T-cell (primary cell): Measurements from ENCODE around the gene SLC6A1. TPM values are rescaled to one million over a fixed set of nuclear protein-coding genes. Genes with fewer than 3 reads are reported as not detected.

Experiments used
- ATAC-seq, 4 experiments: fragments of 200-7000 bp in 3 of 4; fragments of 150-1000 bp in 1 of 4; cut with Tn5 transposase; replicated peaks in 1 of 4; 1 replicate in 3 of 4; 2 replicates in 1 of 4; pipeline ENCODE4 v1.10.0; 2021; ENCODE audit warnings: moderate library complexity in 3 of 4, mild to moderate bottlenecking in 2 of 4, moderate number of reproducible peaks in 1 of 4
- CTCF ChIA-PET, 2 donors: fragments of 300-600 bp; sonication (Branson Sonifier 250); formaldehyde crosslinking; loops; one replicate each; lab custom pipeline; 2022; ENCODE audit warnings: antibody characterized with exemption in 2 of 2; lab: Charles Lee
- POLR2A ChIA-PET, 2 donors: fragments of 300-600 bp; sonication (Branson Sonifier 250); formaldehyde crosslinking; loops; one replicate each; lab custom pipeline; 2022; ENCODE audit warnings: antibody characterized with exemption in 2 of 2; lab: Charles Lee
- DNase-seq, 35 experiments: peaks; one replicate each; pipeline versions ENCODE4 v3.0.0 to v3.0.0-alpha.2; 2013 to 2023
- H3K27ac ChIP-seq: one replicate; pipeline ENCODE4 v1.5.1; 2013; ENCODE audit warnings: low read length
- H3K27me3 ChIP-seq, 2 experiments: replicated peaks in 1 of 2; 1 replicate in 1 of 2; 2 replicates in 1 of 2; pipeline versions ENCODE4 v1.6.1 to v1.7.0; 2013; ENCODE audit warnings: low read length in 1 of 2, mixed read lengths in 1 of 2; ENCODE audit not compliant: control insufficient read depth in 2 of 2, insufficient read depth in 2 of 2; ENCODE audit errors: extremely low read depth in 1 of 2
- H3K36me3 ChIP-seq, 2 donors: 1 replicate in 1 of 2; 2 replicates in 1 of 2; pipeline versions ENCODE4 v1.6.1 to v1.7.0; 2013; ENCODE audit warnings: low read length in 1 of 2; ENCODE audit not compliant: control insufficient read depth in 2 of 2, insufficient read depth in 1 of 2; ENCODE audit errors: extremely low read depth in 1 of 2
- H3K4me1 ChIP-seq, 2 experiments: 1 replicate in 1 of 2; 2 replicates in 1 of 2; pipeline versions ENCODE4 v1.6.1 to v1.7.0; 2013; ENCODE audit warnings: low read length in 2 of 2, mixed read lengths in 1 of 2; ENCODE audit not compliant: insufficient read depth in 2 of 2, control insufficient read depth in 1 of 2; ENCODE audit errors: extremely low read depth in 1 of 2
- H3K4me3 ChIP-seq, 2 donors: 1 replicate in 1 of 2; 2 replicates in 1 of 2; pipeline versions ENCODE4 v1.5.1 to v1.7.0; 2013; ENCODE audit warnings: mild to moderate bottlenecking in 2 of 2, low read length in 1 of 2, moderate library complexity in 1 of 2; ENCODE audit not compliant: control insufficient read depth in 1 of 2; ENCODE audit errors: extremely low read depth in 1 of 2
- H3K9me3 ChIP-seq: 2 replicates; pipeline ENCODE4 v1.7.0; 2013
- H3K27ac Mint-ChIP-seq, 2 donors: one replicate each; pipeline ENCODE4 v1.8.0; 2020 to 2021; ENCODE audit warnings: mild to moderate bottlenecking in 2 of 2, mixed read lengths in 2 of 2
- H3K27me3 Mint-ChIP-seq, 2 donors: one replicate each; pipeline ENCODE4 v1.8.0; 2021 to 2022; ENCODE audit warnings: mixed read lengths in 2 of 2
- H3K36me3 Mint-ChIP-seq: one replicate; pipeline ENCODE4 v1.8.0; 2021; ENCODE audit warnings: mixed read lengths
- H3K4me1 Mint-ChIP-seq, 3 donors: one replicate each; pipeline ENCODE4 v1.8.0; 2020 to 2022; ENCODE audit warnings: mixed read lengths in 3 of 3, mild to moderate bottlenecking in 1 of 3
- H3K4me3 Mint-ChIP-seq, 3 donors: one replicate each; pipeline ENCODE4 v1.8.0; 2020 to 2022; ENCODE audit warnings: mild to moderate bottlenecking in 3 of 3, mixed read lengths in 3 of 3, moderate library complexity in 3 of 3
- H3K9me3 Mint-ChIP-seq, 3 donors: one replicate each; pipeline ENCODE4 v1.8.0; 2020 to 2022; ENCODE audit warnings: mixed read lengths in 3 of 3
- WGBS: methylation state at CpG from one replicate; pipeline ENCODE4 v1.1.5; 2013; ENCODE audit warnings: missing lambda C conversion rate; ENCODE audit not compliant: insufficient coverage; 5-methylcytosine and 5-hydroxymethylcytosine counted together
- total RNA-seq, 35 experiments: library from RNA in 6 of 35; stranded (reverse) in 6 of 35; fragments of 120-200 nt in 1 of 35; gene quantifications; one replicate each; pipeline versions ENCODE4 v1.2.1 to v1.2.4 and lab custom pipeline; 2013 to 2026

SLC6A1 gene
- total RNA-seq, 5 donors from 2014 or later (not counting 1 experiment from before 2014, with no cell fraction given): 0.13 to 0.16 TPM; not detected in 3

- H3K36me3 ChIP-seq: no peaks in the 10 kb centered on the region
- H3K27ac ChIP-seq: no peak overlapping the region
- H3K27me3 Mint-ChIP-seq: peaks cover 20 to 32% of the 10 kb centered on the region in 2 donors
- DNase-seq (no peak), ATAC-seq (no peak)
- H3K27ac Mint-ChIP-seq: no peak overlapping the region
- peaks cover 0 to 4% (median 0%) of the 10 kb centered on the region in 3 donors for H3K9me3 Mint-ChIP-seq
- H3K27me3 ChIP-seq: peaks cover 0 to 25% of the 10 kb centered on the region in 2 experiments
- no peaks in the 10 kb centered on the region for H3K4me1 Mint-ChIP-seq
- H3K4me3 Mint-ChIP-seq: no peak overlapping the region
- H3K4me3 ChIP-seq: no peak overlapping the region
- no peaks in the 10 kb centered on the region for H3K9me3 ChIP-seq
- H3K36me3 Mint-ChIP-seq: no peaks in the 10 kb centered on the region
- ChIA-PET CTCF (no interaction called here), POLR2A (no interaction called here)
- no peaks in the 10 kb centered on the region for H3K4me1 ChIP-seq
- 16% methylated on average over 4 of the region's 4 CpGs for WGBS
Measured at GRCh38 chr3:10968401-10968800, 24.1 kb upstream of the SLC6A1 start.

GRCh38 chr3:10970306-10970960 lies 22.1 kb upstream of the SLC6A1 start:
- peaks cover 27 to 42% of the 10 kb centered on the region in 2 donors for H3K27me3 Mint-ChIP-seq
- H3K27ac Mint-ChIP-seq: no peak overlapping the region
- ATAC-seq: no peak
- no peaks in the 10 kb centered on the region for H3K4me1 ChIP-seq
- H3K36me3 Mint-ChIP-seq: no peaks in the 10 kb centered on the region
- H3K4me3 Mint-ChIP-seq: no peak overlapping the region
- no peak overlapping the region for H3K4me3 ChIP-seq
- DNase-seq: no peak
- no peaks in the 10 kb centered on the region for H3K9me3 Mint-ChIP-seq
- POLR2A ChIA-PET: no interaction called here
- 42% methylated on average over 1 of the region's 5 CpGs for WGBS
- H3K27ac ChIP-seq: no peak overlapping the region
- H3K36me3 ChIP-seq: no peaks in the 10 kb centered on the region
- peaks cover 0 to 39% of the 10 kb centered on the region in 2 experiments for H3K27me3 ChIP-seq
- CTCF ChIA-PET: no interaction called here
- H3K4me1 Mint-ChIP-seq: no peaks in the 10 kb centered on the region
- no peaks in the 10 kb centered on the region for H3K9me3 ChIP-seq

GRCh38 chr3:10972072-10972782 lies 20.3 kb upstream of the SLC6A1 start:
- no peaks in the 10 kb centered on the region for H3K4me1 ChIP-seq
- H3K27me3 Mint-ChIP-seq: peaks cover 22 to 37% of the 10 kb centered on the region in 2 donors
- no peak for ATAC-seq
- no peak overlapping the region for H3K4me3 ChIP-seq
- H3K36me3 ChIP-seq: no peaks in the 10 kb centered on the region
- CTCF ChIA-PET: no interaction called here
- 31% methylated on average over 5 of the region's 10 CpGs for WGBS
- H3K9me3 ChIP-seq: no peaks in the 10 kb centered on the region
- no peak overlapping the region for H3K27ac ChIP-seq
- H3K36me3 Mint-ChIP-seq: no peaks in the 10 kb centered on the region
- H3K4me1 Mint-ChIP-seq: no peaks in the 10 kb centered on the region
- H3K9me3 Mint-ChIP-seq: no peaks in the 10 kb centered on the region
- peaks cover 0 to 39% of the 10 kb centered on the region in 2 experiments for H3K27me3 ChIP-seq
- H3K4me3 Mint-ChIP-seq: no peak overlapping the region
- POLR2A ChIA-PET: no interaction called here
- no peak for DNase-seq
- H3K27ac Mint-ChIP-seq: no peak overlapping the region

- H3K27me3 ChIP-seq: peaks cover 0 to 39% of the 10 kb centered on the region in 2 experiments
- no peak for DNase-seq
- H3K27ac Mint-ChIP-seq: no peak overlapping the region
- H3K4me1 Mint-ChIP-seq: no peaks in the 10 kb centered on the region
- no peak overlapping the region for H3K4me3 ChIP-seq
- ChIA-PET CTCF (no interaction called here), POLR2A (no interaction called here)
- WGBS: 77% methylated on average over 12 of the region's 13 CpGs
- no peak for ATAC-seq
- no peak overlapping the region for H3K27ac ChIP-seq
- H3K36me3 ChIP-seq: no peaks in the 10 kb centered on the region
- no peak overlapping the region for H3K4me3 Mint-ChIP-seq
- H3K36me3 Mint-ChIP-seq: no peaks in the 10 kb centered on the region
- H3K9me3 Mint-ChIP-seq: no peaks in the 10 kb centered on the region
- H3K4me1 ChIP-seq: no peaks in the 10 kb centered on the region
- peaks cover 30 to 37% of the 10 kb centered on the region in 2 donors for H3K27me3 Mint-ChIP-seq
- no peaks in the 10 kb centered on the region for H3K9me3 ChIP-seq
Measured at GRCh38 chr3:10973046-10973595, 19.4 kb upstream of the SLC6A1 start.

- Histone ChIP-seq H3K4me1 (no peaks in the 10 kb centered on the region), H3K27me3 (peaks cover 0 to 36% of the 10 kb centered on the region in 2 experiments), H3K27ac (no peak overlapping the region), H3K4me3 (no peak overlapping the region), H3K9me3 (no peaks in the 10 kb centered on the region), H3K36me3 (no peaks in the 10 kb centered on the region)
- Mint-ChIP-seq H3K4me1 (no peaks in the 10 kb centered on the region), H3K9me3 (no peaks in the 10 kb centered on the region), H3K36me3 (no peaks in the 10 kb centered on the region), H3K4me3 (no peak overlapping the region), H3K27ac (no peak overlapping the region), H3K27me3 (peaks cover 37 to 38% of the 10 kb centered on the region in 2 donors)
- CTCF ChIA-PET: no interaction called here
- POLR2A ChIA-PET: no interaction called here
- DNase-seq: no peak
- no peak for ATAC-seq
- WGBS: 59% methylated on average over 5 of the region's 7 CpGs
Measured at GRCh38 chr3:10974131-10974530, 18.4 kb upstream of the SLC6A1 start.

- H3K36me3 Mint-ChIP-seq: no peaks in the 10 kb centered on the region
- 88% methylated on average over 4 of the region's 7 CpGs for WGBS
- H3K4me3 Mint-ChIP-seq: no peak overlapping the region
- H3K9me3 ChIP-seq: no peaks in the 10 kb centered on the region
- peaks cover 0 to 38% of the 10 kb centered on the region in 2 experiments for H3K27me3 ChIP-seq
- H3K4me1 Mint-ChIP-seq: no peaks in the 10 kb centered on the region
- no peak overlapping the region for H3K4me3 ChIP-seq
- H3K27ac Mint-ChIP-seq: no peak overlapping the region
- ATAC-seq (no peak), DNase-seq (no peak)
- no peaks in the 10 kb centered on the region for H3K4me1 ChIP-seq
- H3K27me3 Mint-ChIP-seq: peaks cover 37 to 41% of the 10 kb centered on the region in 2 donors
- POLR2A ChIA-PET: no interaction called here
- no peaks in the 10 kb centered on the region for H3K9me3 Mint-ChIP-seq
- CTCF ChIA-PET: no interaction called here
- no peak overlapping the region for H3K27ac ChIP-seq
- no peaks in the 10 kb centered on the region for H3K36me3 ChIP-seq
Measured at GRCh38 chr3:10974746-10975375, 17.7 kb upstream of the SLC6A1 start.
